Muscle of leg (tissue), 11 donors: ENCODE measurements around the gene VSTM2B. TPM values are rescaled to one million over a fixed set of nuclear protein-coding genes. Genes with fewer than 3 reads are reported as not detected.

Source experiments
- DNase-seq: peaks from one replicate; pipeline ENCODE4 v3.0.0; 2013
- H3K27ac ChIP-seq: one replicate; pipeline ENCODE4 v1.5.1; 2013; ENCODE audit warnings: mild to moderate bottlenecking, low read length, control low read depth
- H3K27me3 ChIP-seq: one replicate; pipeline ENCODE4 v1.6.1; 2013; ENCODE audit warnings: low read length; ENCODE audit not compliant: control insufficient read depth, insufficient read depth
- H3K36me3 ChIP-seq: one replicate; pipeline ENCODE4 v1.6.1; 2013; ENCODE audit warnings: low read length; ENCODE audit not compliant: control insufficient read depth, insufficient read depth
- H3K4me1 ChIP-seq: one replicate; pipeline ENCODE4 v1.6.1; 2013; ENCODE audit warnings: low read length; ENCODE audit not compliant: control insufficient read depth, insufficient read depth
- H3K4me3 ChIP-seq: one replicate; pipeline ENCODE4 v1.5.1; 2013; ENCODE audit warnings: low read length, control low read depth
- H3K9me3 ChIP-seq: replicated peaks from 2 replicates; pipeline ENCODE4 v1.6.1; 2013; ENCODE audit warnings: low read depth, low read length; ENCODE audit not compliant: control insufficient read depth
- WGBS: methylation state at CpG from one replicate; pipeline ENCODE4 v1.1.5; 2013; ENCODE audit warnings: missing lambda C conversion rate; ENCODE audit not compliant: insufficient coverage; 5-methylcytosine and 5-hydroxymethylcytosine counted together
- polyA plus RNA-seq, 8 donors: library from polyadenylated mRNA; unstranded; fragments of 120-200 nt; gene quantifications; one replicate each; pipeline versions ENCODE4 v1.2.1 to v1.2.3, GENCODE V29; 2013; ENCODE audit warnings: inconsistent platforms in 1 of 8, low replicate concordance in 1 of 8; ENCODE audit not compliant: insufficient read length in 8 of 8, insufficient read depth in 1 of 8
- total RNA-seq: library from RNA; stranded (reverse); fragments of 120-200 nt; gene quantifications from one replicate; pipeline ENCODE4 v1.2.4, GENCODE V29; 2013

Gene VSTM2B
- total and polyA plus RNA-seq, 9 donors, result 0.09 to 0.28 (median 0.15) TPM; not detected in 3

DNA sequence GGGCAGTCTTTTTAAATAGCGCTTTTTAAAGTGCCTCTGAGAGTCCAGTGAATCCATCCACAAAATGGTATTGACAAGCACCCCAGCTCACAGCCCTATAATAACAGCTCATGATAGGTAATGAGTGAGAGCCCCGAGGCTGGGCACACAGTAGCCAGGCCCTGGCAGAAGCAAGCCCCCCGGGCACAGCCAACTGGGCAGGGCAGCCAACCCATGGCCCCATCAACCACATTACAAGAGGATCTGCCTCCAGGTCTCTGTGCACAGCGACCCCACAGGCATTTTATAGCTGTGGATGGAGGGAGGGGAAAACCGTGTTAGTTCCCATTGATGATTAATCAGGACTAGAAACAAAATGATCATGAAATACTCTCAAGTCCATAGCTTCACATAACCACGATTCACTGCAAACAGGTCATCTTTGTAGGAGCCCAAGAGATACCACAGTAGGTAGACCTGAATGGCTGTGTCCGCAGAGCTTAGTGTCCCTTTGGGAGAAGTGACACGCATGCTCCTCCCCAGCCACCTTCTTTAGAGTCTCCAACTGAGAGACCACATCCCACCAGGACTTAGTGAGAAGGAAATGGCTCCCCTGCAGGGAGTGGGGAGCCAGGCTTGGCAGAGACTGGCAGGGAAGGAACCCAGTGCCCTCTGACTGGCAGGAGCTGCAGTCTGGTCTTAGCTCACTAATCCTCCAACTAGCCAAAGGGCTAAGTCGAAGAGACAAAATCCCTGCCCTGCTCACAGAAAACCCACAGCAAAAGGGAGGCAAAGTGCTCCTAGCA, 4.3 kb upstream of the VSTM2B start:
- Histone ChIP-seq H3K27ac (no peak overlapping the region), H3K4me3 (no peak overlapping the region), H3K27me3 (peaks cover 60% of the 10 kb centered on the region), H3K9me3 (no peaks in the 10 kb centered on the region), H3K4me1 (peaks cover 8% of the 10 kb centered on the region), H3K36me3 (no peaks in the 10 kb centered on the region)
- WGBS, result 83% methylated on average over 1 of the region's 9 CpGs
- DNase-seq, result no peak

DNA sequence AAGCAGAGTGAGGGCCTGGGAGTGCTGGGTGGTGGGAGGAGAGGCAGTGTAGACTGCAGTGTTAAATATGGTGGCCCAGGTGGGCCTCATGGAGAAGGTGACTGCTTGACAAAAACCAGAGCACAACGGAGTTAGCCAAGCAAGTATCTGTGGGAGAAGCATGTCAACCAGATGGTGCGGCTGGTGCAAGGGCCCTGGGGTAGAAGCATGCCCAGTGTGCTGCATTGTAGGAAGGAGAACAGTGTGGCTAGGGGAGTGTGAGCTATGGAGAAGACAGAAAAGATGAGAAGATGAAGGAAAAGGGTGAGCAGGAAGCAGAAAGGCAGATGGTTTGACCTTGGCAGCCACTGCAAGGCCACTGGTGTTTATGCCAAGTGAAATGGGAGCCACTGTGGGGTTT, 2.2 kb upstream of the VSTM2B start:
- no peak for DNase-seq
- Histone ChIP-seq H3K36me3 (no peaks in the 10 kb centered on the region), H3K4me3 (no peak overlapping the region), H3K27me3 (peaks cover 80% of the 10 kb centered on the region), H3K27ac (no peak overlapping the region), H3K9me3 (no peaks in the 10 kb centered on the region), H3K4me1 (peaks cover 18% of the 10 kb centered on the region)
- WGBS, result 84% methylated on average over 2 of the region's 2 CpGs

DNA sequence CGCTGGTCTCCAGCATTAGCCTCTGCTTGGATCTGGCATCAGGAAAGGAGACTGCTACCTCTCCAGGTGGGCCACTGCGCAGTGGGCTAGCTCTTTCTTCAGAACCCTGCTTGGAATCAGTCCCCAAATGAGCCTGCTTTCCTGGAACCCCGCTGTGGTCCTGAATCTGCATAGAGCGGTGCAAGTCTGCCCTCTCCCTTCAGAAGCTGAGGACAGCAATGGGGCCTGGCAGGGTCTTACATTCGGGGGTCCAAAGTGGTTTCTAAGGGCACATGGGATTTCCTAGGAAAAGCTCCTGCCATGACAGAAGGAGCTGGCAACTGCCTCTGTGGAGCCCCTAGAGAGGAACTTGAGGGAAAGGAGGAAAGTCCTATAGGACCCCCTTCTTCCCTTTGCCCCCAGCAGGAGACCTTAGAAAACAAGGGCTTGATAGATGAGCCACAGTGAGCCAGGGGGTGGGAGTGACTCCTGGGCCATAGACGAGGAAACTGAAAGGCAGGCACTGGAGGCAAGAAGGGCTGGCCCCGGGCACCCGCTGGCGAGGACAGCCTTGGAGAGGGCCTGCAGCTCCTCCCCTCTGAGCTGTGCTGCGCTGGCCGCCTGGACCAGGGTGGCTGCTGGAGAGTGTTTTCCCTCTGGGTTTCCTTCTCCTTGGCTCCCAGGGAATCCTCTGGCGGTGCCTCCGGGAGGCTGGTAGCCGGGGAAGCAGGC, 1.4 kb upstream of the VSTM2B start:
- no peak overlapping the region for H3K27ac ChIP-seq
- no peaks in the 10 kb centered on the region for H3K36me3 ChIP-seq
- WGBS, result 7% methylated on average over 9 of the region's 14 CpGs
- DNase-seq, result no peak
- peaks cover 86% of the 10 kb centered on the region for H3K27me3 ChIP-seq
- H3K4me3 ChIP-seq, result no peak overlapping the region
- peaks cover 25% of the 10 kb centered on the region for H3K4me1 ChIP-seq
- H3K9me3 ChIP-seq, result no peaks in the 10 kb centered on the region

DNA sequence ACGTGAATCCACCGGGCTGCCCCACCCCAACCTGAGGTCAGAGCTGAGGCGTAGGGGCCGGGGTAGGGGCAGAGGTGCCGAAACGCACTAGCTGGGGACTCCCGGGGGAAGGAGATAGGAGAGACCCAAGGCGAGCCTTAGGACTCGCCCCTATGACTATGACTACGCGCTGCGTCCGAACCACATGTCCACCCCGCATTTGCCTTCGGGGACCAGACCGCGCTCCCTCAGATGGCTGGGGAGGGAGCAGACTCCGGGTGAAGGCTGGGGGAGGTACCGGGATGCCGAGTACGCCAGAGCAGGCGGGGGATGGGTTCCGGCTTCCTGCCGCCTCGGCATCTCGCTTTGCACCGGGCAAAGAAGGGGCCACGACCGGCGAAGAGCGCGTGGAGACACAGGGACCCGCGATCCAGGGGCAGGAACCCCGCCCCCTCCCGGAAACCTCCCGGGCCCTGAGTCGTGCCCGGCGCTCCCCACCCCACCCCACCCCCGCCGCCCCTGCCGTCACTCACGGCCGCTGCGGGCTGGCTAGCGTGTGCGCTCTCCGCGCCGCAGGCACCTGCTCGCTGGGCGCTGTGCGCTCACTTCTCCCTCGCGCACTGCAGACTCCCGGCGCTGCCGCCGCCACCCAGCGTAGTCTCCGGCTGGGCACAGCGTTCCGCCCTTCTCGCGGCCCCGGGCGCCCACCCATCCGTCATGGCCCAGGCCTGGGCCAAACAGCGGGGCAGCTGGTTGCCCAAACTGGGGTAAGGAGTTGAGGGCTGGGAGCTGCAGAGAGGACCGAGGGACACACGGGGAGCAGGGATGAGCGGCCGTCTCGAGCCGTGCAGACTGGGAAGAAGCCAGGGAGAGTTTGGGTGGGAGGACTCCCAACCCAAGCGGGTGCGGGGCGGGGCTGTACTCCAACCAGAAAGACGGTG, 622 bp upstream of the VSTM2B start:
- Histone ChIP-seq H3K4me3 (no peak overlapping the region), H3K36me3 (no peaks in the 10 kb centered on the region), H3K27ac (no peak overlapping the region), H3K27me3 (peaks cover 89% of the 10 kb centered on the region), H3K4me1 (peaks cover 29% of the 10 kb centered on the region), H3K9me3 (no peaks in the 10 kb centered on the region)
- WGBS, result 0% methylated on average over 49 of the region's 80 CpGs
- DNase-seq, result no peak

DNA sequence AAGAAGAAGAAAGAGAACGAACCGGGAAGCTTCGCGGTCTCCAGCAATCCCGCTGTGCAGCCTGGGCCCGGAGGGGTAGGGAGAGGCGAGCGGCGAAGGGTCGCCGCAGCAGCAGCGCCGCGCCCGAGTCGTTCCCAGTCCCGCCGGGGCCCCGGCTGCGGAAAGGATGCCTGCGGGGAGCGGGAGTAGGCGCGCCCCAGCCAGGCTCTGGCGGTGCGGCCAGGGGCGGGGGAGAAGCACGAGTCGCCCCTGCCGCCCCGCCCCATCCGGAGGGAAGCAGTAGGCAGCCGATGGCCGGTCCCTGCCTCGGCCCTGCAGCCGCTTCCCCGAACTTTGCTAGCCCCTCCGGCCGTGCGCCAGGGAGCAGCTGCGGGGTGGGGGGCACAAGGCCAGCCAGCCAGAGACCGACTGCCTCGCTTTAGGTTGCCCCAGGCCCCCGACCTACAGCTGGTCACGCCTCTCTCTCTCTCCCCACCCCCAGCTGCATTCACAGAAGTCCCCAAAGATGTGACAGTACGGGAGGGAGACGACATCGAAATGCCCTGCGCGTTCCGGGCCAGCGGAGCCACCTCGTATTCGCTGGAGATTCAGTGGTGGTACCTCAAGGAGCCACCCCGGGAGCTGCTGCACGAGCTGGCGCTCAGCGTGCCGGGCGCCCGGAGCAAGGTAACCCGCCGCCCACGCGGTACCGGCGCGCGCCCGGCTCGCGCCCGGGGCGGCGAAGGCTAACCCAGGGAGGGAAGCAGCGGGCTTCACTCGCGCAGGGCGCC, 1.1 kb downstream of the VSTM2B start:
- H3K36me3 ChIP-seq, result no peaks in the 10 kb centered on the region
- no peak for DNase-seq
- under 1% methylated on average over 76 of the region's 79 CpGs for WGBS
- H3K4me3 ChIP-seq, result peak overlapping the region; percentile 19
- no peak overlapping the region for H3K27ac ChIP-seq
- H3K4me1 ChIP-seq, result peaks cover 34% of the 10 kb centered on the region
- H3K27me3 ChIP-seq, result peaks cover 93% of the 10 kb centered on the region
- H3K9me3 ChIP-seq, result no peaks in the 10 kb centered on the region

DNA sequence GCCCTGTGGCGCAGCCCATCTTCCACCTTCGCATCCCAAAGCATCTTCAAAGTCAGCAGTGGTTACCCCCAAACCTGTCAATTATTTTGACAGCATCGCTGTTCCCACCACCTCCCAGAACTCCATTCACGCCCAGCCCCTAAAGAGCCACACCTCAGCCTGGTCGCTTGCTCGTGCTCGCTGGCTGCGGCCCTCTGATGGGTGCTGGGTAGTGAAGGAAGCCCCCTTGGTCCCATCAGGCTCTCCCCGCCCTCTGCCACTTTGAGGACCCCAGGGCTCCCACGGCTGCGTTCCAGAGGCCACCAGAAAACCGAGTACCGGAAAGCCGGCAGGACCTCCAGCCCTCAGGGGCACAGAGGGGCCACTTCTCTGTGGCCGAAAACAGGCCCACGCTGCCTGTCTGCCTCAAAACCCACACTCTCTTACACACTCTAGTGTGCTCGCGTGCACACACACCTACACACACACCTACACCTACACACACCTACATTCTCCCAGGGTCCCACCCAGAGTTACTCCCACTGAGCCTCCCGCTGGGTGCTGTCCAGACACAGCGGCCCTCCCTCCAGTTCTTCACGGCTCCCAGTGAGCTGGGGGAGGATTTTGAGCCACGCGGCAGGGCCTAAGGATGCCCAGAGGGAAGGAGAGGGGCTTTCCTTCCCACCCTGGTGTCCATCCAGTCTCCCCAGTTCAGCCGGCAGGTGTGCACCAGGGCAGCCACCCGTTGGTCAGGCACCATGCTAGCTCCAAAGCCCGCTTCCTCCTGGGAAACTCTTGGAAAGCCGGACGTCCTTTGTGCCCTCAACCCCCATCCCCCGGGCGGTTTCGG, 1.9 kb downstream of the VSTM2B start:
- DNase-seq, result no peak
- Histone ChIP-seq H3K36me3 (no peaks in the 10 kb centered on the region), H3K27ac (no peak overlapping the region), H3K27me3 (peaks cover 95% of the 10 kb centered on the region), H3K9me3 (no peaks in the 10 kb centered on the region), H3K4me1 (peaks cover 34% of the 10 kb centered on the region), H3K4me3 (no peak overlapping the region)
- WGBS, result 16% methylated on average over 21 of the region's 31 CpGs

DNA sequence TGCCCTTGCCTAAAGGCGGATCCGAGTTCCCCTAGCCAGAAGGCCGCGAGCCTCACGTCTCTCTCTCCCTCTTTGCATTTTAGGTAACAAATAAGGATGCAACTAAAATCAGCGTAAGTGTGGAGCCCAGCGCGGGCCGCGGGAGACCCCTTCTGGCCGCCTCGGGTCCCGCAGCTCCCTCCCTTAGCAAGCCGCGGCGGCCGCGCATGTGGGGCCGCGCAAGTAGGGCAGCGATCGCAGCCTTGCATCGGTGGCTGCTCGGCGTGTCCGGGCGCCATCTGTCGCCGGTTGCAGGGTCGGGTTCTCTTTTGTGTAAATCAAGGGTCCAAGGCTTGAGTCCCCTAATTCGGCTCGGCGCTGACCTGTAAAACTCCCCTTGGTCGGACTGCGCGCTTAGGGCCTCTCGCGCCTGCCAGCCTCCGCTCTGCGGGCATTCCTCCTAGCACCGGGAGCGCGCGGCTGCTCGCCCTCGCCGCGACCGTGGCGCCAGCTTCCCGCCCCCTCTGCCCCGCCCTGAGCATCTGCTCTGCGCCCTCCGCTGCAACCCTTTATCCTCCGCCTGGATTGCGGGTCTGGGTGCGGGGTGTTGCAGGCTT, 2.7 kb downstream of the VSTM2B start:
- peak overlapping the region; percentile 34 for H3K4me3 ChIP-seq

DNA sequence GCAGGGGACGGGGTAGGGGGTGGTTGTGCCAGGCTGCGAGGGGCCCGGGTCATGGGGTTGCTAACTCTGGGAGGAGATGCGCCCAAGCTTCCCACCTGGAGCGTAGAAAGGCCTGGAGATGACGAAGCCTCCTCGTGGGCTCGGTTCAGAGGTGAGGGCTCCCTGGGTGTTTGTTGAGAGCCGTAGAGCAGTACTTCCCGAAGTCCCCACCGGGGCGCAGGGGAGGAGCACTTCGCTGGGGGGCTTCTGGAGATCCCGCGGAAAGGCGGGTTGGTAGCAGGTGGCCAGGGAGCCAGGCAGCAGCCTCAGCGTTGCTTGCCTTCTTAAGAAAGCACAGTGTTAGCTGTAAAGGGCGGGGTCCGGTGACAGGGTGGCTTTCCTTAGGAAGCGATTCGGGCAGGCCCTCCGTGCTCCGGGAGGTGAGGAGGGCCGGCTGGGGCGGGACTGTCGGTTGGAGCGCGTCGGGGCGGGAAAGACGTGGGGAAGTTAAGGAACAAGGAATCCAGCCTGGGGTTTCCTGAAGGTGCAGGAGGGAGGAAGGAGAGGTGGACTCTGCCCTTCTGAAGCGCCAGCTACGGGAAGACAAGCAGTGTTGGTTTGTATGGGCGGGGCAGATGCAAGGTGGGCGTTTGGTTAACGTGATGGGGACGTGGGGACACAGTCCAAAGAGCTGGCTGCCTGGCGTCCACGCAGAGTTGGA, 3.3 kb downstream of the VSTM2B start:
- H3K4me1 ChIP-seq, result peaks cover 34% of the 10 kb centered on the region
- H3K4me3 ChIP-seq, result peak overlapping the region; percentile 34
- no peak overlapping the region for H3K27ac ChIP-seq
- peaks cover 92% of the 10 kb centered on the region for H3K27me3 ChIP-seq
- no peak for DNase-seq
- H3K36me3 ChIP-seq, result no peaks in the 10 kb centered on the region
- WGBS, result 2% methylated on average over 39 of the region's 39 CpGs
- no peaks in the 10 kb centered on the region for H3K9me3 ChIP-seq

More for the DNA sequence above, 2.7 kb downstream of the VSTM2B start:
- Histone ChIP-seq H3K27ac (no peak overlapping the region), H3K4me1 (peaks cover 34% of the 10 kb centered on the region), H3K9me3 (no peaks in the 10 kb centered on the region), H3K36me3 (no peaks in the 10 kb centered on the region), H3K27me3 (peaks cover 92% of the 10 kb centered on the region)
- peak; percentile 87 for DNase-seq
- WGBS, result under 1% methylated on average over 56 of the region's 57 CpGs
